ENCODE measurements around the gene SLC3A2.
"Not testable (repeated sequence)": the region's sequence is repeated elsewhere in the genome, so short reads cannot be mapped to it uniquely, and the experiment has no call there.

The SLC3A2 gene

DNA sequence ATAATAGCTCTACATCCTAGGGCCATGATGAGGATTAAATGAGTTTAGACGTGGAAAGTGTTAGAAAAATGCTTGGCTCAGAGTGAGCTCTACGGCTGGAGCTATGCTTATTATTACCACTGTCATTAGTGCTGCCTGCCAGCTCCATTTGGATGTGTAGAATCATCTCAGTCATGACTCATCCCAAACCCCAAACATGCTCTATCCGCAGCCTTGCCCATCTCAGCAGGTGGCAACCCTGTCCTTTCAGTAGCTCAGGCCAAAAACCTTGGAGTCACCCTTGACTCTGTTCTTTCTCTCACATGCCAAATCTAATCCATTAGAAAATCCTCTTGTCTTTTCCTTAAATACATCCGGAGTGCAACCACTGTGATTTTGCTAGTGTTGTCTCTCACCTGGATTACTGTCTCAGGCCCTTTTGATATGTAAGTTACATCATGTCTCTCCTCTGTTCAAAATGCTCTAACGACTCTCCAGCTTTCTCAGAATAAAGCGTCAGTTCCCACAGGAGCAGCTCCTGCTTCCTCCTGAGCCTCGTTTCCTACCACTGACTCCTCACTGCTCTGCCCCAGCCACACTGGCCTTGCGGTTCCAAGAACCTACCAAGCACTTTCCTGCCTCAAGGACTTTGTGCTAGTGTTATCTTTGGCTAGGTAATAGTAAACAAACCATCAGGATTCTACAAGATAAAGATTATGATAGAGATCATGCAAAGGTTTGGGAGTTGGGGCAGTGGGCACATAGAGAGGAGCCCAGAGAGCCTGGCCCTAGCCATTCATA is 51.0 kb downstream of the SLC3A2 start:
- DNase-seq = no peak

GRCh38 chr11:62933285-62933684 is 52.6 kb downstream of the SLC3A2 start:
- no peak for DNase-seq

GRCh38 chr11:62933750-62934495 is 53.2 kb downstream of the SLC3A2 start:
- no peak for DNase-seq

DNA sequence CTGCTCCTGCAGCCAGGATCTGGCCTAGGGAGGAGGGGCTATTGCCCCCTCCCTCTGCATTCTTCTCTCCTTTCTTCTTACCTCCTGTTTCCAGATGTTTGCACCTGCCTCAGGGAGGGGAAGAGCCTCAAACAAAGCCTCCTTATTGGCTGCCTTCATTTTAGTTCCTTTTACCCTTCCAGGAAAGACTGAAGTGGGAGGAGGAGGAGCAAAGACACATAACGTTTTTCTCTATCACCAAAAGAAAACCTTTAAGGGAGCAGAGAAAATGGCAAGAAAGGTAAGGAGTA is 53.7 kb downstream of the SLC3A2 start:
- no peak for DNase-seq

- not testable (repeated sequence) for DNase-seq
These were observed 56.8 kb downstream of the SLC3A2 start for GRCh38 chr11:62937528-62937927.

Measured in CD4-positive, alpha-beta T cell treated with Interleukin-12 subunit alpha and Interleukin-12 subunit beta, for 1 hour (primary cell).